ENCODE measurements around the gene TNIK.

DNA sequence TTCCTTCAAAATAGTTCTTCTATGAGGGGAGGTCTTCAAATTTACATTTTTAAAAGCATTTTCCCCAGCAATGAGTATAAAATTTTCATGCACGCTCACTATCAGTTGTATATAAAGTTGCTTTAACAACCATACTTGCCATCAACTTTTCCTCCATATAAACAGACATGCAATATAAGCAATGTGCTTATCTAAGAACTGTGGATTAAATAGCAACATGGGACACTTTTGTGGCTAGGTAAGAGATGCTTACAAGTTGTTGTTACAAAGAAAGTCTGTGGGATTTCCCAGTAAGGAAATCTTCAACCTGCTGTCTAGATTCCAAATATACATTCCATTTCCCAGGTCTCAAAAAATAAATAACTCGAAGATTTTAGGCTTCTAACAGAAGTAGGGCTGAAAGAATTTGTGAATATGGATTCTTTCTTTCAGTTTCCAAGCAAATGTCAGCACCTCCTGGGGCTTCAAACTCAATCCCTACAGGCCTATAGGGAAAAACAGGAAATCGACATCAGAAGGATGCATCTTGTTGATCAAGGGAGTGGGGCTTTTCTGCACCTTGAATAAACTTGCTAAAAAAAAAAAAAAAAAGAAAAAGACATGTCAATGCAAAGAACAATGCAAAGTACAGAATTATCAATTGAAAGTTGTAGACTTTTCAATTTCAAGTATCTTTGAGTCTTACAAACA is 16.1 kb downstream of the TNIK start:
- TF ChIP-seq, protein P1, sequence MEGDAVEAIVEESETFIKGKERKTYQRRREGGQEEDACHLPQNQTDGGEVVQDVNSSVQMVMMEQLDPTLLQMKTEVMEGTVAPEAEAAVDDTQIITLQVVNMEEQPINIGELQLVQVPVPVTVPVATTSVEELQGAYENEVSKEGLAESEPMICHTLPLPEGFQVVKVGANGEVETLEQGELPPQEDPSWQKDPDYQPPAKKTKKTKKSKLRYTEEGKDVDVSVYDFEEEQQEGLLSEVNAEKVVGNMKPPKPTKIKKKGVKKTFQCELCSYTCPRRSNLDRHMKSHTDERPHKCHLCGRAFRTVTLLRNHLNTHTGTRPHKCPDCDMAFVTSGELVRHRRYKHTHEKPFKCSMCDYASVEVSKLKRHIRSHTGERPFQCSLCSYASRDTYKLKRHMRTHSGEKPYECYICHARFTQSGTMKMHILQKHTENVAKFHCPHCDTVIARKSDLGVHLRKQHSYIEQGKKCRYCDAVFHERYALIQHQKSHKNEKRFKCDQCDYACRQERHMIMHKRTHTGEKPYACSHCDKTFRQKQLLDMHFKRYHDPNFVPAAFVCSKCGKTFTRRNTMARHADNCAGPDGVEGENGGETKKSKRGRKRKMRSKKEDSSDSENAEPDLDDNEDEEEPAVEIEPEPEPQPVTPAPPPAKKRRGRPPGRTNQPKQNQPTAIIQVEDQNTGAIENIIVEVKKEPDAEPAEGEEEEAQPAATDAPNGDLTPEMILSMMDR (conservative IDR thresholded peaks at IDR 0.05; ENCODE audit: low read length) = no peak
- TF ChIP-seq EZH2phosphoT487 (IDR thresholded peaks at IDR 0.05; ENCODE audit: borderline replicate concordance) = no peak

Data from Loucy (cell line).